ENCODE data around the gene GIPC3. TPM values are rescaled to one million over a fixed set of nuclear protein-coding genes. Genes with fewer than 3 reads are reported as not detected.

The GIPC3 gene
- total and polyA plus RNA-seq, 7 donors = under 0.01 to 1.0 (median 0.83) TPM; not detected in 4

DNA sequence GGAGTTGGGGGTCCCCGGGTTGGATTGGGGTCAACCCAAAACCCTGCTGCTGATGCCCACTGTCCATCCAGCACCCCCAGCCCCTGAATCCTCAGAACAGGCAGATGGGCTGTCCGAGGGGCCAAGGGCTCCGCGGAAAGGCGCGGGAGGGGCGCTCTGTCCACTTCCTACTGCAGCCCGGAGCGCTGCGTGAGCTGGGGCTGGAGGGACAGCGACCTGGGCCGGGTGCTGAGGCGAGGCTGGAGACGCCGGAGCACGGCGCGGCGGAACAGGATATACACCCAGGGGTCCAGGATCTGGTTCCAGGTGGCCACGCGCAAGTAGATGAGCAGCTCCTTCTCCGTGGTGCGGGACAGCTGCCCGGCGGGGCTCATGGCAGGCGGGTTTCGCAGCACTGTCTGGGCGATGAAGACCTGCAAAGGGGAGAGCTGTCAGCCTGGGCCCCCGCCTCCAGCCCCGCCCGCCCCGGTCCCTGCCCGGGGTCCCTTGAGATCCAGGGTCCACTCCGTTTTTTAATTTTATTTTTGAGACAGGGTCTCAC lies 10.3 kb downstream of the GIPC3 start:
- intact Hi-C loops (cut with DNase I) = no loop called here
- TF ChIP-seq EP300 (IDR thresholded peaks at IDR 0.05) (no peak), POLR2A (IDR thresholded peaks at IDR 0.05) (no peak), POLR2AphosphoS5 (IDR thresholded peaks at IDR 0.05) (no peak)
- TF ChIP-seq, protein P1, sequence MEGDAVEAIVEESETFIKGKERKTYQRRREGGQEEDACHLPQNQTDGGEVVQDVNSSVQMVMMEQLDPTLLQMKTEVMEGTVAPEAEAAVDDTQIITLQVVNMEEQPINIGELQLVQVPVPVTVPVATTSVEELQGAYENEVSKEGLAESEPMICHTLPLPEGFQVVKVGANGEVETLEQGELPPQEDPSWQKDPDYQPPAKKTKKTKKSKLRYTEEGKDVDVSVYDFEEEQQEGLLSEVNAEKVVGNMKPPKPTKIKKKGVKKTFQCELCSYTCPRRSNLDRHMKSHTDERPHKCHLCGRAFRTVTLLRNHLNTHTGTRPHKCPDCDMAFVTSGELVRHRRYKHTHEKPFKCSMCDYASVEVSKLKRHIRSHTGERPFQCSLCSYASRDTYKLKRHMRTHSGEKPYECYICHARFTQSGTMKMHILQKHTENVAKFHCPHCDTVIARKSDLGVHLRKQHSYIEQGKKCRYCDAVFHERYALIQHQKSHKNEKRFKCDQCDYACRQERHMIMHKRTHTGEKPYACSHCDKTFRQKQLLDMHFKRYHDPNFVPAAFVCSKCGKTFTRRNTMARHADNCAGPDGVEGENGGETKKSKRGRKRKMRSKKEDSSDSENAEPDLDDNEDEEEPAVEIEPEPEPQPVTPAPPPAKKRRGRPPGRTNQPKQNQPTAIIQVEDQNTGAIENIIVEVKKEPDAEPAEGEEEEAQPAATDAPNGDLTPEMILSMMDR (IDR thresholded peaks at IDR 0.05) = no peak
- Histone ChIP-seq H3K27me3 (no peaks in the 10 kb centered on the region), H3K4me1 (no peaks in the 10 kb centered on the region), H3K36me3 (no peaks in the 10 kb centered on the region), H3K9me3 (no peaks in the 10 kb centered on the region), H3K4me3 (no peak overlapping the region), H3K27ac (no peak overlapping the region)
- no peak for DNase-seq
- 76 to 85% methylated on average over 34 of the region's 34 CpGs for WGBS, 2 donors

DNA sequence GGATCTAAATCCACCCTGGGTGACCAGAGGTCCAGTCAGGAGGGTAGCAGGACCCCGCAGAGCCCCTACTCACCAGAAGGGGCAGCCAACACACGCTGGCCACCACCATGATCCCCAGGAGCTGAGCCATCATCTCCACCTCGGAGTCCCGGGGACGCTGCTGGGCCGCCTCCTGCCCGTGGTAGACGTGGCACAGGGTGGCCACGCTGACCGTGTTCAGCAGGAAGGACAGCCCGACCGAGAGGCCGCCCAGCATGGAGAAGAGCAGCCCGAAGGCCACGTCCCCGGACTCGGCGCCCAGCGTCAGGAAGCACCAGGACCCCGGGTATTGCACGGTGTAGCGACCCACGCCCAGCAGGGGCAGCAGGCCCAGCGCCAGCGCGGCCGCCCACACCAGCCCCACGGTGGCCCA lies 14.5 kb downstream of the GIPC3 start:
- Histone ChIP-seq H3K4me1 (peaks cover 0 to 5% (median 0%) of the 10 kb centered on the region in 4 donors), H3K36me3 (no peaks in the 10 kb centered on the region), H3K27me3 (no peaks in the 10 kb centered on the region), H3K27ac (no peak overlapping the region), H3K9me3 (no peaks in the 10 kb centered on the region), H3K4me3 (no peak overlapping the region)
- 92 to 94% methylated on average over 28 of the region's 28 CpGs for WGBS, 2 donors
- DNase-seq = no peak
- TF ChIP-seq POLR2AphosphoS5 (IDR thresholded peaks at IDR 0.05) (no peak), POLR2A (IDR thresholded peaks at IDR 0.05) (no peak), EP300 (IDR thresholded peaks at IDR 0.05) (no peak)
- TF ChIP-seq, protein P1 (IDR thresholded peaks at IDR 0.05) = no peak
- intact Hi-C loops (cut with DNase I) = no loop called here

DNA sequence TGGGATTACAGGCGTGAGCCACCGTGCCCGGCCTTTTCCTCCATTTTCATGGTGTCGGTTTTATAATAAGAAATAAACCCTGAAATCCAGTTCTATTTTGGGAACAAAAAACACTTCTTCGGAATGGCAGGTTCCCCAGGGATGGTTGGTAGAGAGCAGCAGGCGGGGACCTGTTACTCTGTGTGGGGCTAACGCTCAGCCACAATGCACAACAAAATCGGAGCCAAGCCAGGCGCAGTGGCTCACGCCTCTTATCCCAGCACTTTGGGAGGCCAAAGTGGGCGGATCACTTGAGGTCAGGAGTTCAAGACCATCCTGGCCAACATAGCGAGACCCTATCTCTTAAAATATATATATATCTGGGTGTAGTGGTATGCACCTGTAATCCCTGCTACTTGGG lies 15.7 kb downstream of the GIPC3 start:
- WGBS, 2 donors = 83 to 90% methylated on average over 12 of the region's 12 CpGs
- intact Hi-C loops (cut with DNase I) = no loop called here
- DNase-seq = no peak
- Histone ChIP-seq H3K4me1 (peaks cover 0 to 11% (median 4%) of the 10 kb centered on the region in 4 donors), H3K9me3 (no peaks in the 10 kb centered on the region), H3K27ac (no peak overlapping the region), H3K36me3 (no peaks in the 10 kb centered on the region), H3K27me3 (no peaks in the 10 kb centered on the region), H3K4me3 (no peak overlapping the region)
- TF ChIP-seq POLR2A (IDR thresholded peaks at IDR 0.05) (no peak), POLR2AphosphoS5 (IDR thresholded peaks at IDR 0.05) (no peak), EP300 (IDR thresholded peaks at IDR 0.05) (no peak)
- TF ChIP-seq, protein P1 (IDR thresholded peaks at IDR 0.05) = no peak

DNA sequence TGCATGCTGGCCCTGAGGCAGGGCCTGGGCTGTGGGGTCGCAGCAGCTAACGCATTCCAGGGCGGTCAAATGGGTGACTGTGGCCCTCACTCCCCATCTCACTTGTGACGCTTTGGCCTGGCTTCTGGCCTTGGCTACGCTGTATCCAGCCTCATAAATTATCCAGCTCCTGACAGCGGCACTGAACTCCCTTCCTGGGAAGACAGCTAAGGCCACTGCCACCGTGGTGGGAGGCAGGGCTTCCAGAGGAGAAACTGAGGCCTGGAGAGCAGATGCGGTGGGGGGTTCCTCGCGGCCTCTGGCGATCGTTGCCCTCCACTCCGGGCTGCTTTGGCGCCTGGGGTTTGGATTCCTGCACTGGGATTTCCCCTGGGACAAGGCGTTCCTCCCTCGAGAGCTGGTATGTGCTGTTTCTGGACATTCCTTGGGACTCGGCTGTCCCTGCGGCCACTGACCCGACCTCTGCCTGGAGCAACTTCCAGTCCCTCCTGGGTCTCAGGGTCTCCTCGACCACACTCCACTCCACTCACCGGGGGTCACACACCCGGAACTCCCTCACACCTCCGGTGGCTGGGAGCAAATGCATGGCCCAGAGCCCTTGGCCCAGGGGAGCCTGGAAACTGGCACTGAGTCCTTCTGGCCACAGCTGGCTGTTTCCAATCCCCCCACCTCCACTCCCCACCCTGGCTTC lies 18.0 kb downstream of the GIPC3 start:
- intact Hi-C loops (cut with DNase I) = no loop called here
- DNase-seq = no peak
- TF ChIP-seq POLR2A (IDR thresholded peaks at IDR 0.05) (no peak), EP300 (IDR thresholded peaks at IDR 0.05) (no peak), POLR2AphosphoS5 (IDR thresholded peaks at IDR 0.05) (no peak)
- TF ChIP-seq, protein P1 (IDR thresholded peaks at IDR 0.05) = no peak
- WGBS, 2 donors = 68 to 81% methylated on average over 23 of the region's 23 CpGs
- no peak overlapping the region for H3K4me3 ChIP-seq
- no peaks in the 10 kb centered on the region for H3K27me3 ChIP-seq
- no peaks in the 10 kb centered on the region for H3K9me3 ChIP-seq
- H3K4me1 ChIP-seq = peaks cover 0 to 33% (median 27%) of the 10 kb centered on the region in 4 donors
- peak overlapping the region; percentile 14 to 72 (median 25) for H3K27ac ChIP-seq
- H3K36me3 ChIP-seq = no peaks in the 10 kb centered on the region
